GM12892 (cell line): Measurements from ENCODE around the gene NR2C2.

Experiments used
- POLR2A ChIP-seq: IDR thresholded peaks from 2 replicates; pipeline ENCODE4 v1.6.1; 2011; ENCODE audit warnings: low read depth, low read length, control low read depth
- POLR2AphosphoS5 ChIP-seq: IDR thresholded peaks from 2 replicates; pipeline ENCODE4 v1.6.1; 2011; ENCODE audit warnings: low read depth, low read length, control low read depth

DNA sequence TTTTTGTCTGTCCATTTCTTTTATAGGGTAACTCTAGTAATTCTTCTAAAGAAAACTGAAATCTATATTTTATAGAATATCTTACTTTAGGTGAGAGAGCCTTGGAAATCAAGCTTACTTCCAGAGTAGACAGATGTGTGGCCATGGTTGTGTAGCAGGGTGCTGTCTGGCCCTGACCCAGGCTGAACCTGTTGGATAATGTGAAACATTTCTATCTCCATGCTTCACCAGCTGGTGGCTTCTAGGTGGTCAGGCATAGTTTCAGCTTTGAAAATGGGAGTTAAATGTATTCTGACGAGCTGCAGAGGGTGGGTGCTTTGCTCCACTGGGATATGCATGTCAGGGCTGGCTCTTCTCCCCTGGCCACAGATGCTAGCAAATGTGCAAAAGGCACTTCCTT is 20.8 kb upstream of the NR2C2 start:
- TF ChIP-seq POLR2A (no peak), POLR2AphosphoS5 (no peak)
